Neural cell (in vitro differentiated cells): Measurements from ENCODE around the gene CRYBB1.

Source experiments
- CTCF ChIP-seq: fragments of 450-650 bp; IDR thresholded peaks from 2 replicates; pipeline ENCODE4 v1.5.1; 2014; ENCODE audit warnings: antibody characterized with exemption, mild to moderate bottlenecking, moderate library complexity; ENCODE audit not compliant: poor library complexity, severe bottlenecking
- EP300 ChIP-seq: fragments of 450-650 bp; conservative IDR thresholded peaks from 2 replicates; pipeline ENCODE4 v1.6.1; 2014; ENCODE audit warnings: antibody characterized with exemption, mild to moderate bottlenecking, moderate library complexity; ENCODE audit not compliant: poor library complexity, severe bottlenecking

- TF ChIP-seq CTCF (no peak), EP300 (no peak)
Observed at GRCh38 chr22:26566994-26567393, 50.8 kb downstream of the CRYBB1 start.
